Measurements from ENCODE around the gene SLCO1A2. TPM values are rescaled to one million over a fixed set of nuclear protein-coding genes. Genes with fewer than 3 reads are reported as not detected.

The SLCO1A2 gene
- polyA plus RNA-seq, 3 donors = not detected

DNA sequence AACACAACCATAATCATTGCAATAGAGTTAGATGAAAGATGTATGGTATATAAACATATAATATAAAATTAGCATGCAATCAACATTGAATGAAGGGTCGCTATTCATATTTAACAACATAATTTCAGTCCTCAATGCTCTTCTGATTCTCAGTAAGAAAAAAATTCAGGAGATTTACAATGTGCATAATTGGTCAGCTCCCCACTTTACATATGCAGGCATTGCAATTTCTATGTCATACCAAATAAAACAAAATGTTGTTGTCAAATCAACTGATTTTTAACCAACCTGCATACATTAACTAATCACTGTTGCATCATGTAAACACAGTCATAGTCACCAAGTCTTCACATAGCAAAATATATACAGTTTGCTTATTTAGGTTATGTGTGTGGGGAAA, 5.2 kb upstream of the SLCO1A2 start:
- Histone ChIP-seq H3K9me3 (replicated peaks in 1 of 2; ENCODE audit: control insufficient read depth in 1 of 2, insufficient read depth in 1 of 2, low read length in 2 of 2) (no peaks in the 10 kb centered on the region), H4K20me1 (ENCODE audit: insufficient read depth, low read length) (no peaks in the 10 kb centered on the region), H3K9ac (ENCODE audit: insufficient read depth, low read length, poor library complexity, severe bottlenecking) (no peak overlapping the region), H3K27me3 (ENCODE audit: control insufficient read depth in 2 of 2, insufficient read depth in 2 of 2, low read length in 2 of 2) (no peaks in the 10 kb centered on the region), H3K79me2 (ENCODE audit: insufficient read depth, low read length) (no peaks in the 10 kb centered on the region), H3K27ac (ENCODE audit: low read depth in 1 of 2, low read length in 2 of 2) (no peak overlapping the region), H2AFZ (ENCODE audit: insufficient read depth, low read depth, low read length, poor library complexity, severe bottlenecking) (no peak overlapping the region), H3K4me1 (ENCODE audit: control insufficient read depth in 1 of 2, insufficient read depth in 2 of 2, low read length in 2 of 2) (no peaks in the 10 kb centered on the region), H3K4me2 (replicated peaks; ENCODE audit: extremely low read depth, low read length, poor library complexity, severe bottlenecking) (no peak overlapping the region), H3K36me3 (replicated peaks in 1 of 2; ENCODE audit: control insufficient read depth in 1 of 2, insufficient read depth in 2 of 2, low read length in 2 of 2) (no peaks in the 10 kb centered on the region), H3K4me3 (replicated peaks in 1 of 3; ENCODE audit: low read depth in 2 of 3, low read length in 3 of 3) (no peak overlapping the region)
- TF ChIP-seq, protein P1, sequence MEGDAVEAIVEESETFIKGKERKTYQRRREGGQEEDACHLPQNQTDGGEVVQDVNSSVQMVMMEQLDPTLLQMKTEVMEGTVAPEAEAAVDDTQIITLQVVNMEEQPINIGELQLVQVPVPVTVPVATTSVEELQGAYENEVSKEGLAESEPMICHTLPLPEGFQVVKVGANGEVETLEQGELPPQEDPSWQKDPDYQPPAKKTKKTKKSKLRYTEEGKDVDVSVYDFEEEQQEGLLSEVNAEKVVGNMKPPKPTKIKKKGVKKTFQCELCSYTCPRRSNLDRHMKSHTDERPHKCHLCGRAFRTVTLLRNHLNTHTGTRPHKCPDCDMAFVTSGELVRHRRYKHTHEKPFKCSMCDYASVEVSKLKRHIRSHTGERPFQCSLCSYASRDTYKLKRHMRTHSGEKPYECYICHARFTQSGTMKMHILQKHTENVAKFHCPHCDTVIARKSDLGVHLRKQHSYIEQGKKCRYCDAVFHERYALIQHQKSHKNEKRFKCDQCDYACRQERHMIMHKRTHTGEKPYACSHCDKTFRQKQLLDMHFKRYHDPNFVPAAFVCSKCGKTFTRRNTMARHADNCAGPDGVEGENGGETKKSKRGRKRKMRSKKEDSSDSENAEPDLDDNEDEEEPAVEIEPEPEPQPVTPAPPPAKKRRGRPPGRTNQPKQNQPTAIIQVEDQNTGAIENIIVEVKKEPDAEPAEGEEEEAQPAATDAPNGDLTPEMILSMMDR (IDR thresholded peaks at IDR 0.05) = no peak
- no peaks in the 10 kb centered on the region for H3K36me3 Mint-ChIP-seq
- DNase-seq = no peak
- no peak overlapping the region for H3K4me3 Mint-ChIP-seq
- whole genome bisulfite sequencing (ENCODE audit: insufficient coverage) = no CpG with 5 or more reads among the region's 1 CpG
- H3K4me1 Mint-ChIP-seq = no peaks in the 10 kb centered on the region
- H3K27ac Mint-ChIP-seq = no peak overlapping the region
- intact Hi-C loops (cut with micrococcal nuclease) = no loop called here
- peaks cover 0 to 1% (median 0%) of the 10 kb centered on the region in 3 donors for H3K27me3 Mint-ChIP-seq (ENCODE audit: low read depth in 3 of 3)
- H3K9me3 Mint-ChIP-seq = peaks cover 0 to 2% (median 1%) of the 10 kb centered on the region in 7 donors

DNA sequence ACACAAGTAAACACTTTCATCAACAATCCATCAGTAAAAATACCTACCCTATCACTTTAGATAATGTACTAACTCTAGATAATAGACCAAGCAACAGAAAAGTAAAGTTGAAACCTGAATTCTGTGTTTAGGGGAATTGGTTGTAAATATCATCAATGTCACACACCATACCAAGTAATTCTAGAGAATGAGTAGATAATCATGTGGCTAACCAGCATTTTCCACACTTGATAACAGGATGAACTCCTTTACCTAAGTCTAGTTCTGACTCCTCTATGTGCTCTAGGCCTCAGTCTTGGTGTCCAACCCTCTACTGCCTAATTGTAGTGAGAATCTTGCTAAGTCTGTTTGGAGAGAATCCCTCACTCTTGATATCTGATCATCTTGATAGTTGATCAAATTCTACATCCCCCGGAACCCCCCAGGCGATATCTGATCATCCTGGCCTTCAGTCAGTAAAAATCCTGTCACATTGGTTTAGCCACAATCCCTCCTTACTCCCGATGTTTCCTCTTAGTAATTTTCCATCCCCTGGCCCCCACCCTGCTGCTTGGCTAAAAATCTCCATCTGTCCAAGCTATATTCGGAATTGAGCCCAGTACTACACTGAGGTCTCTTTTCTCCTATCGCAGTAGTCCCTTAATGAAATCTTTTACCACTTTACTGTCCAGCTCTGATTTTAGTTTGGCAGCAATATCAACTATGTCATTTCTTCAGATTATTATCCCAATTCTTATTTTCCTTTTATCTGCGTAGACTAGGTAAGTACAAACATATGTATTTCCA, 3.4 kb upstream of the SLCO1A2 start:
- Histone ChIP-seq H3K9me3 (replicated peaks in 1 of 2; ENCODE audit: control insufficient read depth in 1 of 2, insufficient read depth in 1 of 2, low read length in 2 of 2) (no peaks in the 10 kb centered on the region), H3K79me2 (ENCODE audit: insufficient read depth, low read length) (no peaks in the 10 kb centered on the region), H3K9ac (ENCODE audit: insufficient read depth, low read length, poor library complexity, severe bottlenecking) (no peak overlapping the region), H3K4me2 (replicated peaks; ENCODE audit: extremely low read depth, low read length, poor library complexity, severe bottlenecking) (no peak overlapping the region), H3K4me3 (replicated peaks in 1 of 3; ENCODE audit: low read depth in 2 of 3, low read length in 3 of 3) (no peak overlapping the region), H3K27ac (ENCODE audit: low read depth in 1 of 2, low read length in 2 of 2) (no peak overlapping the region), H2AFZ (ENCODE audit: insufficient read depth, low read depth, low read length, poor library complexity, severe bottlenecking) (no peak overlapping the region), H3K4me1 (ENCODE audit: control insufficient read depth in 1 of 2, insufficient read depth in 2 of 2, low read length in 2 of 2) (no peaks in the 10 kb centered on the region), H3K27me3 (ENCODE audit: control insufficient read depth in 2 of 2, insufficient read depth in 2 of 2, low read length in 2 of 2) (no peaks in the 10 kb centered on the region), H4K20me1 (ENCODE audit: insufficient read depth, low read length) (no peaks in the 10 kb centered on the region), H3K36me3 (replicated peaks in 1 of 2; ENCODE audit: control insufficient read depth in 1 of 2, insufficient read depth in 2 of 2, low read length in 2 of 2) (no peaks in the 10 kb centered on the region)
- Mint-ChIP-seq H3K27ac (no peak overlapping the region), H3K36me3 (no peaks in the 10 kb centered on the region), H3K27me3 (ENCODE audit: low read depth in 3 of 3) (peaks cover 0 to 1% (median 0%) of the 10 kb centered on the region in 3 donors), H3K4me1 (no peaks in the 10 kb centered on the region), H3K9me3 (peaks cover 0 to 2% (median 0%) of the 10 kb centered on the region in 7 donors), H3K4me3 (no peak overlapping the region)
- TF ChIP-seq, protein P1 (IDR thresholded peaks at IDR 0.05) = no peak
- DNase-seq = no peak
- intact Hi-C loops (cut with micrococcal nuclease) = no loop called here
- 89% methylated on average over 4 of the region's 6 CpGs for WGBS (ENCODE audit: insufficient coverage)
